Measurements from ENCODE around the gene RRP15.

The RRP15 gene

DNA sequence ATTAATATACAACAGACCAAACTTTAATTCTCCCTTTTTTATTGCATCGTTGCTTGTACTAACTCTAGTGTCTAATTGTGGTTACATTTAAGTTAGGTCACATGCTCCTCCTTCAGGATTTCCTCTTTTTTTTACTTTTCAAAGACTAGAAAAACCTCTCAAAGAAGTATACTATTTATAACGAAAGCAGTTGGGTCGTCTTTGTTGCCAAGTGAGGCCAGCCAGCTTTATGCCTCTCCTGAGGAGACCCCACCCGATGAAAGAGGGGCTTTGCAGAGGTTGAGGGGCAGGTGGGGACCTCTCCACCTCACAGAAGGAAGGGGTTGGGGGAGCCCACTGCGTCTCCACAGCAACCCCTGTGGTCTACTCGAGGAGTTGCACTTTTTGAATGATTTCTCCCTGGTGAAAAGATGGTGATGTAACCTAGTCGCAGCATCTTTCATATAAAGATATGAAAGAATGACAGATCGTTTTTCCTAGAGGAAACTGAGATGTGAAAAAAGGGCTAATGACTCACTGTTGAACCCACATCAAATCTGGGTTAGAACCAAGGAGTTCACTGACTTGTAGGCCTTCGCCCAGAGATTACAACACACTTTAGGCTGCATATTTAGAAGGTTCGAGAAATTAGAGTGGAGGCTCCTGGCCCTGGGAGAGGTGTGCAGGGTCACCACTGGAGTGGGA, 66.4 kb downstream of the RRP15 start:
- Histone ChIP-seq H3K36me3 (ENCODE audit: low read depth) (no peaks in the 10 kb centered on the region), H3K27ac (ENCODE audit: poor library complexity, severe bottlenecking) (peak overlapping the region; percentile 26), H3K4me1 (ENCODE audit: insufficient read depth, poor library complexity, severe bottlenecking) (peaks cover 4% of the 10 kb centered on the region), H3K9me3 (ENCODE audit: severe bottlenecking) (no peaks in the 10 kb centered on the region), H3K27me3 (ENCODE audit: insufficient read depth, poor library complexity, severe bottlenecking) (no peaks in the 10 kb centered on the region), H3K4me3 (ENCODE audit: severe bottlenecking) (no peak overlapping the region)
- TF ChIP-seq, protein P1, sequence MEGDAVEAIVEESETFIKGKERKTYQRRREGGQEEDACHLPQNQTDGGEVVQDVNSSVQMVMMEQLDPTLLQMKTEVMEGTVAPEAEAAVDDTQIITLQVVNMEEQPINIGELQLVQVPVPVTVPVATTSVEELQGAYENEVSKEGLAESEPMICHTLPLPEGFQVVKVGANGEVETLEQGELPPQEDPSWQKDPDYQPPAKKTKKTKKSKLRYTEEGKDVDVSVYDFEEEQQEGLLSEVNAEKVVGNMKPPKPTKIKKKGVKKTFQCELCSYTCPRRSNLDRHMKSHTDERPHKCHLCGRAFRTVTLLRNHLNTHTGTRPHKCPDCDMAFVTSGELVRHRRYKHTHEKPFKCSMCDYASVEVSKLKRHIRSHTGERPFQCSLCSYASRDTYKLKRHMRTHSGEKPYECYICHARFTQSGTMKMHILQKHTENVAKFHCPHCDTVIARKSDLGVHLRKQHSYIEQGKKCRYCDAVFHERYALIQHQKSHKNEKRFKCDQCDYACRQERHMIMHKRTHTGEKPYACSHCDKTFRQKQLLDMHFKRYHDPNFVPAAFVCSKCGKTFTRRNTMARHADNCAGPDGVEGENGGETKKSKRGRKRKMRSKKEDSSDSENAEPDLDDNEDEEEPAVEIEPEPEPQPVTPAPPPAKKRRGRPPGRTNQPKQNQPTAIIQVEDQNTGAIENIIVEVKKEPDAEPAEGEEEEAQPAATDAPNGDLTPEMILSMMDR (IDR thresholded peaks at IDR 0.05; ENCODE audit: poor library complexity, severe bottlenecking): peak; percentile 13
- DNase-seq (ENCODE audit: low spot score) (no peak), ATAC-seq (ENCODE audit: low read depth) (no peak)

DNA sequence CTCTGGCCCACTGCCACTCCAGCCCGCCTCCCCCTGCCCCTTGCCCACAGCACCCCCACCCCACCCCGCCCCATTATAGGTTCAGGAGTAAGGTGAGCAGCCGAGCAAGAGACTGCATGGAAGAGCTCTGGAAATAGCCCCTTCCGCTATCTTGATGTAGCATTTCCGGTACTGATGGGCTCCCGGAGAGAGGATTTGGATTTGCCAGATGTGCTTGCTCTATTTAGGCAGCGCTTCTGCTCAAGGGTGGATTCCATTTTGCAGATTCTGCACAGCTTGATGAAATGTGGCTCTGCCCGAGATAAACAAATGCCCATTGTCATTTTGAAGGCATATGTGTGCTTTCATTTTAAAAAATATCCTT, 67.0 kb downstream of the RRP15 start:
- ATAC-seq (ENCODE audit: low read depth) (no peak), DNase-seq (ENCODE audit: low spot score) (no peak)
- TF ChIP-seq, protein P1 (IDR thresholded peaks at IDR 0.05; ENCODE audit: poor library complexity, severe bottlenecking): no peak
- H3K36me3 ChIP-seq (ENCODE audit: low read depth): no peaks in the 10 kb centered on the region
- no peak overlapping the region for H3K4me3 ChIP-seq (ENCODE audit: severe bottlenecking)
- no peaks in the 10 kb centered on the region for H3K9me3 ChIP-seq (ENCODE audit: severe bottlenecking)
- no peaks in the 10 kb centered on the region for H3K27me3 ChIP-seq (ENCODE audit: insufficient read depth, poor library complexity, severe bottlenecking)
- peaks cover 4% of the 10 kb centered on the region for H3K4me1 ChIP-seq (ENCODE audit: insufficient read depth, poor library complexity, severe bottlenecking)
- H3K27ac ChIP-seq (ENCODE audit: poor library complexity, severe bottlenecking): no peak overlapping the region

DNA sequence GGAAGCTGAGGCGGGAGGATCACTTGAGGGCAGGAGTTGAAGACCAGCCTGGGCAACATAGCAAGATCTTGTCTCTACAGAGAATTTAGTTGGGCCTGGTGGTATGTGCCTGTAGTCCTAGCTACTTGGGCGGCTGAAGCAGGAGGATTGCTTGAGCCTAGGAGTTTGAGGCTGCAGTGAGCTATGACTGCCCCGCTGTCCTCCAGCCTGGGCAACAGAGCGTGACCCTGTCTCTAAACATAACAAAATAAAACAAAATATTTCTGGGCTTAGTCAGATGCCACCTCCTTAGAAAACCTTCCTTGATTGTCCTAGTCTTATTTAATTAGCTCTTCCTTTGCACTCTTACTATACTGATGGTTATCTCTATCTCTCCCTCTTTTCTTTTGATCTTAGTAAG, 68.6 kb downstream of the RRP15 start:
- Histone ChIP-seq H3K27me3 (ENCODE audit: insufficient read depth, poor library complexity, severe bottlenecking) (no peaks in the 10 kb centered on the region), H3K4me1 (ENCODE audit: insufficient read depth, poor library complexity, severe bottlenecking) (peaks cover 4% of the 10 kb centered on the region), H3K36me3 (ENCODE audit: low read depth) (no peaks in the 10 kb centered on the region), H3K9me3 (ENCODE audit: severe bottlenecking) (no peaks in the 10 kb centered on the region), H3K4me3 (ENCODE audit: severe bottlenecking) (no peak overlapping the region), H3K27ac (ENCODE audit: poor library complexity, severe bottlenecking) (no peak overlapping the region)
- no peak for DNase-seq (ENCODE audit: low spot score)
- TF ChIP-seq, protein P1 (IDR thresholded peaks at IDR 0.05; ENCODE audit: poor library complexity, severe bottlenecking): no peak
- no peak for ATAC-seq (ENCODE audit: low read depth)

DNA sequence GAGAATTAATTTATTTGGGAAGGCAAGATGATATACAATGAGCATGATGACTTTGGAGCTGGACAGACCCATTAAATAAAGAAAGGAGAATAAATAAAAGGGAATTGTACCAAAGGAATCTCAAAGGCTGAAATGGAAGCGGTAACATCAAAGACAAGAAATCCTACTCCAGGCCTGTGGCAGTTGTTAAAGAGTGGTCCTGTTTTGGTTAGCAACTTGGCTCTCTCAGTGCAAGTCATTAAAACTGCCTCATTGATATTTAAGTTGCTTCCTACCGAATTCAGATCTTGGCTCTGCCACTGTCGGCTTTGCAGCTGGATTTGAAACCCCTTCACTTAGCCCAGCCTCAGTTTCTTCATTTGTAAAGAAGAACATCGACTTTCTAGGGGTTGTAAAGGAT, 70.2 kb downstream of the RRP15 start:
- Histone ChIP-seq H3K9me3 (ENCODE audit: severe bottlenecking) (no peaks in the 10 kb centered on the region), H3K27ac (ENCODE audit: poor library complexity, severe bottlenecking) (no peak overlapping the region), H3K27me3 (ENCODE audit: insufficient read depth, poor library complexity, severe bottlenecking) (no peaks in the 10 kb centered on the region), H3K4me1 (ENCODE audit: insufficient read depth, poor library complexity, severe bottlenecking) (peaks cover 4% of the 10 kb centered on the region), H3K36me3 (ENCODE audit: low read depth) (no peaks in the 10 kb centered on the region), H3K4me3 (ENCODE audit: severe bottlenecking) (no peak overlapping the region)
- ATAC-seq (ENCODE audit: low read depth): no peak
- no peak for DNase-seq (ENCODE audit: low spot score)
- TF ChIP-seq, protein P1 (IDR thresholded peaks at IDR 0.05; ENCODE audit: poor library complexity, severe bottlenecking): no peak

DNA sequence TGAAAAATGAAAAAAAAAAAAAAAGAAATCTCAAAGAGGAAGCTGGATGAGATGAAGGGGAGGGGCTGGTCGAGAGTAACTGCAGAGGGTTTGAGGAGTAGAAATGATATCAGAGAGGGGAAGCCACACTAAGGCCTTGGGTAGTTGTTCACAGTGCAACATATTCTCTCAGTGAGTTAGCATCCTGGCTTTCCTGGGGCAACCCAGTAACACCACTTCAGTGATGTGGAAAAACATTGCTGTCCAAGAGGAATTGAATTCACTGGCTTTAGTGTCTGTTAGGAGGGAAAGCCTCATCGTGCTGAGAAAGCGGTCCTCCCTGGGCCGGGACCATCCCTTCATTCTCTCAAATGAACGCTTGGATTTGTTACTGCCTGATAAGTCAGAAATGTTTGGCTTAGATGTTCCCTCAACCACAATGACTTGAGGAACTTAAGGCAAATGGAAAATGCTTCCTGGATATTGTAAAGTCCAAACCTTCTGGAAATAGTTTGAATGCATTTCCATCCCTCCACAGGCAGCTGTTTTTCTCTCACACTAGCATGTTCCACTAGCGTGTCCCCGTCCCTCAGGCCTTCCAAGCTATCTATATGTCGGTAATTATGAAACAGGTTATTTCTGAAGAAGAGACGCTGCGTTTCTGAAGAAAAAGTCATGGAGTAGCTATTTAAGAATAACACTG, 72.3 kb downstream of the RRP15 start:
- Histone ChIP-seq H3K4me3 (ENCODE audit: severe bottlenecking) (no peak overlapping the region), H3K9me3 (ENCODE audit: severe bottlenecking) (no peaks in the 10 kb centered on the region), H3K27ac (ENCODE audit: poor library complexity, severe bottlenecking) (no peak overlapping the region), H3K27me3 (ENCODE audit: insufficient read depth, poor library complexity, severe bottlenecking) (no peaks in the 10 kb centered on the region), H3K36me3 (ENCODE audit: low read depth) (no peaks in the 10 kb centered on the region), H3K4me1 (ENCODE audit: insufficient read depth, poor library complexity, severe bottlenecking) (no peaks in the 10 kb centered on the region)
- TF ChIP-seq, protein P1 (IDR thresholded peaks at IDR 0.05; ENCODE audit: poor library complexity, severe bottlenecking): no peak
- ATAC-seq (ENCODE audit: low read depth): no peak
- DNase-seq (ENCODE audit: low spot score): no peak
